ENCODE results near the gene COL27A1. TPM values are rescaled to one million over a fixed set of nuclear protein-coding genes. Genes with fewer than 3 reads are reported as not detected.

Gene COL27A1
- total and polyA plus RNA-seq, 7 donors = 1.4 to 13.3 (median 4.3) TPM

DNA sequence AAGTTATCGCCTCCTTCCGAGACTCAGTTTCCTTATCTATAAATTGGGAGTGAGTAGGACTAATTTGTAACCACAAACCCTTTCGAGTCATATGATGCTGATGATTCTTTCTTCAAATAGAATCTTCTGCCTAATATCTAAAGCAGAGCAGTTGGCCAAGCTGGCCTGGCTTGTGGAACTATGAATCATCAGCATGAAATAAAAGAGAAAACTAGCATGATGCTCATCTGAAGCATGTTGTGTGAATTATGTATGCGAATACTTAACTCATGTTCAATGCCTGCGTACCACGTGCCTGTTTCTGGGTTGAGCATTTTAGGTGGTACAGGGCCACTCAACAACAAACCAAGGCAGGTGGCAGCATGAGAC lies 152.5 kb downstream of the COL27A1 start:
- WGBS, 2 donors = 90 to 91% methylated on average over 6 of the region's 6 CpGs
- intact Hi-C loops (cut with DNase I) = no loop called here
- Histone ChIP-seq H3K4me3 (no peak overlapping the region), H3K36me3 (no peaks in the 10 kb centered on the region), H3K4me1 (peaks cover 0 to 6% (median 3%) of the 10 kb centered on the region in 4 donors), H3K27me3 (no peaks in the 10 kb centered on the region), H3K9me3 (no peaks in the 10 kb centered on the region), H3K27ac (no peak overlapping the region)
- TF ChIP-seq, protein P1, sequence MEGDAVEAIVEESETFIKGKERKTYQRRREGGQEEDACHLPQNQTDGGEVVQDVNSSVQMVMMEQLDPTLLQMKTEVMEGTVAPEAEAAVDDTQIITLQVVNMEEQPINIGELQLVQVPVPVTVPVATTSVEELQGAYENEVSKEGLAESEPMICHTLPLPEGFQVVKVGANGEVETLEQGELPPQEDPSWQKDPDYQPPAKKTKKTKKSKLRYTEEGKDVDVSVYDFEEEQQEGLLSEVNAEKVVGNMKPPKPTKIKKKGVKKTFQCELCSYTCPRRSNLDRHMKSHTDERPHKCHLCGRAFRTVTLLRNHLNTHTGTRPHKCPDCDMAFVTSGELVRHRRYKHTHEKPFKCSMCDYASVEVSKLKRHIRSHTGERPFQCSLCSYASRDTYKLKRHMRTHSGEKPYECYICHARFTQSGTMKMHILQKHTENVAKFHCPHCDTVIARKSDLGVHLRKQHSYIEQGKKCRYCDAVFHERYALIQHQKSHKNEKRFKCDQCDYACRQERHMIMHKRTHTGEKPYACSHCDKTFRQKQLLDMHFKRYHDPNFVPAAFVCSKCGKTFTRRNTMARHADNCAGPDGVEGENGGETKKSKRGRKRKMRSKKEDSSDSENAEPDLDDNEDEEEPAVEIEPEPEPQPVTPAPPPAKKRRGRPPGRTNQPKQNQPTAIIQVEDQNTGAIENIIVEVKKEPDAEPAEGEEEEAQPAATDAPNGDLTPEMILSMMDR (IDR thresholded peaks at IDR 0.05) = no peak
- TF ChIP-seq POLR2AphosphoS5 (IDR thresholded peaks at IDR 0.05) = no peak
- no peak for TF ChIP-seq POLR2A (IDR thresholded peaks at IDR 0.05)
- no peak for TF ChIP-seq EP300 (IDR thresholded peaks at IDR 0.05)
- no peak for DNase-seq

DNA sequence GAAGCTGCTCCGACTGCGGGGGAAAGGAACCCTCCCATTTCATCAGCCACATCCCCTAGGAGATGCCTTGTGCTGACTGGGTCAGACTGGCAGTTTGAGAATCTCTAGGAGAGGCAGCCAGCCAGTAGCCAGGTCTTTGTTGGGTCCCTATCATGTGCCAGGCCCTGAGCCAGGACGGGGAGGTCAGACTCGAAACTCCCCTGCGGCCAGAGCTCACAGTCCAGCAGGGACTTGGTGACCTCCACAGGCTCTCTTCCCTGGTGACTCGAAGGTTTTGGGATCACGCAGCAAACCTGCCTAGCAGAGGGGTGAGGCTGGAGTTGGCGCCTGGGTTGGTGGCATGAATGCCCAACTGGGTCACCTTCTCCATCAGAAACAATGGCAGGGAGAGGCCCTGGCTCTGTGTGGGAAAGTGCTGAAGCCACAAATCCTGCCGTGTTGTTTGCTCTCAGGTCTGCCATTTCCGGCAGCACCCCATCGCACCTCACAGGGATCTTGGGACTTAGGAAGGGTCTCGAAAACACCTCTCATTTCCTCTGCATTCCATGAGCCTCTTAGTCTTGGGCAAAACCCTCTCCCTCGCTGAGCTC lies 153.1 kb downstream of the COL27A1 start:
- Histone ChIP-seq H3K27ac (no peak overlapping the region), H3K4me3 (no peak overlapping the region), H3K36me3 (no peaks in the 10 kb centered on the region), H3K9me3 (no peaks in the 10 kb centered on the region), H3K4me1 (peaks cover 0 to 6% (median 3%) of the 10 kb centered on the region in 4 donors), H3K27me3 (no peaks in the 10 kb centered on the region)
- intact Hi-C loops (cut with DNase I) = no loop called here
- 88 to 94% methylated on average over 13 of the region's 13 CpGs for WGBS, 2 donors
- peak; percentile 37 for DNase-seq
- TF ChIP-seq, protein P1 (IDR thresholded peaks at IDR 0.05) = no peak
- TF ChIP-seq POLR2A (IDR thresholded peaks at IDR 0.05) (no peak), EP300 (IDR thresholded peaks at IDR 0.05) (no peak), POLR2AphosphoS5 (IDR thresholded peaks at IDR 0.05) (no peak)

DNA sequence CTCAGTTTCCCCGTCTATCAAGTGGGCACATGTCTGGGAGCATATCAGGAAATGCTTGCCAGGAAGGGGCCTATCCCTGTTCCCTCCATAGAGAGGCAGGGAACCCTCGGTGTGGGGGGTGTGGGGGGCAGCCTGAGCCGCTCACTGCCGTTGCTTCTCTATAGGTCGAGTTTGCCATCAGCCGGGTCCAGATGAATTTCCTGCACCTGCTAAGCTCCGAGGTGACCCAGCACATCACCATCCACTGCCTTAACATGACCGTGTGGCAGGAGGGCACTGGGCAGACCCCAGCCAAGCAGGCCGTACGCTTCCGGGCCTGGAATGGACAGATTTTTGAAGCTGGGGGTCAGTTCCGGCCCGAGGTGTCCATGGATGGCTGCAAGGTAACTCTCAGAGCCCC lies 153.8 kb downstream of the COL27A1 start:
- no peak overlapping the region for H3K27ac ChIP-seq
- no peaks in the 10 kb centered on the region for H3K27me3 ChIP-seq
- 88 to 91% methylated on average over 13 of the region's 13 CpGs for WGBS, 2 donors
- TF ChIP-seq POLR2A (IDR thresholded peaks at IDR 0.05) (no peak), POLR2AphosphoS5 (IDR thresholded peaks at IDR 0.05) (no peak), EP300 (IDR thresholded peaks at IDR 0.05) (no peak)
- TF ChIP-seq, protein P1 (IDR thresholded peaks at IDR 0.05) = no peak
- peaks cover 0 to 6% (median 3%) of the 10 kb centered on the region in 4 donors for H3K4me1 ChIP-seq
- intact Hi-C loops (cut with DNase I) = no loop called here
- H3K9me3 ChIP-seq = no peaks in the 10 kb centered on the region
- no peaks in the 10 kb centered on the region for H3K36me3 ChIP-seq
- H3K4me3 ChIP-seq = no peak overlapping the region
- peak; percentile 48 for DNase-seq

DNA sequence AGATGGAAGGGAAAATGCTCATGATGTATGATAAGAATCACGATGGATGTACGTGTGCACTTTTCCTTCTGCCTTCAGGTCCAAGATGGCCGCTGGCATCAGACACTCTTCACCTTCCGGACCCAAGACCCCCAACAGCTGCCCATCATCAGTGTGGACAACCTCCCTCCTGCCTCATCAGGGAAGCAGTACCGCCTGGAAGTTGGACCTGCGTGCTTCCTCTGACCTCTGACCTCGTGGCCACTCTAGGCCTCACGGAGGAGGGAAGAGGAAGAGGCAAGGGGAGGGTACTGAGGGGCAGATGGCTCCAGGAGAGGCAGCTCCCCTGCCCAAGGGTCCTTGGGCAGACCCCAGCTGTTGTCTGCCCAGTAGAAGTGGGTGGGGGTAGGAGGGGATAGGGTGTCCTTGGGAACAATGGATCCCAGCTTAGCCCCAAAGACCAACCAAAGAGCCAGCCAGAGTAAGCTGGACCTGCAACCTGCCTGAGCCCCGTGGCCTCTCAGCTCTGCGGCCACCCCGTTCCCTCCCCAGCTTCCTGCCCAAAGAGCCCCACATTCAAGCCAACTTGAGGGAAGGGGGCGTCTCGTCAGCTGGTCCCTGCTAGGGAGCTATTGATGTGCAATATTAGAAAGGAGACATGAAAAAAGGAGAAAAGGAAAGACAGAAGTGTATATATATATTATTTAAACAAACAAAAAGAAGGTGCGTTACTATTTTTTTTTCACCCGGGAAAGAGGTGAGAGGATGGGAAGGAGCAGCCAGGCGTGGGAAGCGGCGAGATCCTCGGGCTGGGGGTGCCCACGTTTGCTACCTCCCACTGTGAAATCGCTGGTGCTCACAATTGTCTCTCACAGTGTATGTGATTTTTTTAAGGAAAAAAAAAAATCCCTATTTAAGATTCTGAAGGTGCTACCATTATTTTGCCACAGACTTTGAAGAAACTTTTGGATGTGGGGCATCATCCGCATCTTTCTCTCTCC lies 155.4 kb downstream of the COL27A1 start:
- H3K4me3 ChIP-seq = no peak overlapping the region
- peak; percentile 45 for DNase-seq
- H3K4me1 ChIP-seq = peaks cover 0 to under 1% (median 0%) of the 10 kb centered on the region in 4 donors
- H3K27me3 ChIP-seq = no peaks in the 10 kb centered on the region
- no peak overlapping the region for H3K27ac ChIP-seq
- H3K36me3 ChIP-seq = no peaks in the 10 kb centered on the region
- TF ChIP-seq POLR2A (IDR thresholded peaks at IDR 0.05) = no peak
- TF ChIP-seq, protein P1 (IDR thresholded peaks at IDR 0.05) = no peak
- TF ChIP-seq EP300 (IDR thresholded peaks at IDR 0.05) = no peak
- no peak for TF ChIP-seq POLR2AphosphoS5 (IDR thresholded peaks at IDR 0.05)
- H3K9me3 ChIP-seq = no peaks in the 10 kb centered on the region
- intact Hi-C loops (cut with DNase I) = no loop called here
- WGBS, 2 donors = 88% methylated on average over 22 of the region's 22 CpGs
